GM23338 (cell line): Measurements from ENCODE around the gene FOXP1. TPM values are rescaled to one million over a fixed set of nuclear protein-coding genes. Genes with fewer than 3 reads are reported as not detected.

Source experiments
- ATAC-seq: fragments of 200-7000 bp; cut with Tn5 transposase; 3 replicates; pipeline ENCODE4 v1.9.1; 2020
- DNase-seq: peaks from one replicate; pipeline ENCODE4 v3.0.0-alpha.2; 2015; ENCODE audit warnings: low spot score
- H2AFZ ChIP-seq: fragments of 200-600 bp; sonication (generic); 2 replicates; pipeline ENCODE4 v1.8.0; 2016; ENCODE audit warnings: antibody characterized with exemption, mild to moderate bottlenecking, moderate library complexity
- H3F3A ChIP-seq: fragments of 200-600 bp; sonication (generic); replicated peaks from 2 replicates; pipeline ENCODE4 v1.8.0; 2017; ENCODE audit warnings: antibody characterized with exemption, mixed run types, low read depth
- H3K27ac ChIP-seq: fragments of 200-600 bp; sonication (generic); 2 replicates; pipeline ENCODE4 v1.6.1; 2016; ENCODE audit warnings: low read depth
- H3K27me3 ChIP-seq: fragments of 200-600 bp; sonication (generic); 2 replicates; pipeline ENCODE4 v1.8.0; 2016; ENCODE audit warnings: mild to moderate bottlenecking, mixed run types, moderate library complexity; ENCODE audit not compliant: insufficient read depth
- H3K36me3 ChIP-seq: fragments of 200-600 bp; sonication (generic); 2 replicates; pipeline ENCODE4 v1.8.0; 2016; ENCODE audit warnings: mild to moderate bottlenecking; ENCODE audit not compliant: insufficient read depth
- H3K4me1 ChIP-seq: fragments of 200-600 bp; sonication (generic); 2 replicates; pipeline ENCODE4 v1.8.0; 2016; ENCODE audit warnings: mild to moderate bottlenecking, moderate library complexity; ENCODE audit not compliant: insufficient read depth
- H3K4me2 ChIP-seq: fragments of 200-600 bp; sonication (generic); 2 replicates; pipeline ENCODE4 v1.7.1; 2017; ENCODE audit warnings: mixed run types
- H3K4me3 ChIP-seq: fragments of 200-600 bp; sonication (generic); 2 replicates; pipeline ENCODE4 v1.6.1; 2016; ENCODE audit warnings: mixed run types
- H3K79me2 ChIP-seq: fragments of 200-600 bp; sonication (generic); replicated peaks from 2 replicates; pipeline ENCODE4 v1.8.0; 2017; ENCODE audit warnings: mild to moderate bottlenecking; ENCODE audit not compliant: insufficient read depth
- H3K9me2 ChIP-seq: fragments of 200-600 bp; sonication (generic); 2 replicates; pipeline ENCODE4 v1.8.0; 2017; ENCODE audit not compliant: insufficient read depth
- H4K20me1 ChIP-seq: fragments of 200-600 bp; sonication (generic); replicated peaks from 2 replicates; pipeline ENCODE4 v1.8.0; 2017; ENCODE audit warnings: mild to moderate bottlenecking; ENCODE audit not compliant: insufficient read depth
- H3K27ac Mint-ChIP-seq: 2 replicates; pipeline ENCODE4 v1.8.0; 2020; ENCODE audit warnings: inconsistent platforms, mild to moderate bottlenecking, moderate library complexity, mixed read lengths
- H3K27me3 Mint-ChIP-seq: 3 replicates; pipeline ENCODE4 v1.8.0; 2022; ENCODE audit warnings: low read depth, mild to moderate bottlenecking, moderate library complexity, mixed read lengths, inconsistent platforms; ENCODE audit not compliant: insufficient read depth, poor library complexity
- H3K36me3 Mint-ChIP-seq: 3 replicates; pipeline ENCODE4 v1.8.0; 2021; ENCODE audit warnings: low read depth, mild to moderate bottlenecking, inconsistent platforms, moderate library complexity, mixed read lengths
- H3K4me1 Mint-ChIP-seq: 3 replicates; pipeline ENCODE4 v1.8.0; 2020; ENCODE audit warnings: mild to moderate bottlenecking, inconsistent platforms, mixed read lengths
- H3K4me3 Mint-ChIP-seq: 3 replicates; pipeline ENCODE4 v1.8.0; 2021; ENCODE audit warnings: moderate library complexity, mild to moderate bottlenecking, inconsistent platforms, mixed read lengths
- H3K9me3 Mint-ChIP-seq: 3 replicates; pipeline ENCODE4 v1.8.0; 2020; ENCODE audit warnings: moderate library complexity, mild to moderate bottlenecking, inconsistent platforms, mixed read lengths
- CREB1 ChIP-seq: fragments of 250-450 bp; sonication (Bioruptor Pico); IDR thresholded peaks from 2 replicates; pipeline ENCODE4 v1.5.0; 2020; ENCODE audit warnings: low read depth, mild to moderate bottlenecking, moderate library complexity
- EZH2 ChIP-seq: fragments of 200-600 bp; sonication (generic); IDR thresholded peaks from one replicate; pipeline ENCODE4 v1.8.0; 2017; ENCODE audit warnings: antibody characterized with exemption, mild to moderate bottlenecking, low read depth; ENCODE audit not compliant: unreplicated experiment
- EZH2phosphoT487 ChIP-seq: fragments of 200-600 bp; sonication (generic); IDR thresholded peaks from one replicate; pipeline ENCODE4 v1.8.1; 2018; ENCODE audit warnings: antibody characterized with exemption; ENCODE audit not compliant: unreplicated experiment
- JUNB ChIP-seq: IDR thresholded peaks from one replicate; pipeline ENCODE4 v1.6.1; 2016; ENCODE audit warnings: antibody characterized with exemption; ENCODE audit not compliant: unreplicated experiment
- NANOG ChIP-seq: IDR thresholded peaks from 2 replicates; pipeline ENCODE4 v1.6.1; 2016; ENCODE audit warnings: antibody characterized with exemption, borderline replicate concordance
- POLR2AphosphoS5 ChIP-seq: IDR thresholded peaks from 2 replicates; pipeline ENCODE4 v1.6.1; 2016; ENCODE audit warnings: antibody characterized with exemption, low read depth
- STAT1 ChIP-seq: IDR thresholded peaks from one replicate; pipeline ENCODE4 v1.6.1; 2016; ENCODE audit warnings: antibody characterized with exemption; ENCODE audit not compliant: unreplicated experiment
- ZNF114 ChIP-seq: fragments of 250-450 bp; sonication (Bioruptor Pico); IDR thresholded peaks from 2 replicates; pipeline ENCODE4 v1.5.0; 2020; ENCODE audit warnings: mild to moderate bottlenecking, moderate library complexity
- ZNF331 ChIP-seq: fragments of 250-450 bp; sonication (Bioruptor Pico); IDR thresholded peaks from 2 replicates; pipeline ENCODE4 v1.5.0; 2020; ENCODE audit warnings: low read depth, mild to moderate bottlenecking, moderate library complexity
- polyA plus RNA-seq: library from polyadenylated mRNA; unstranded; fragments of >200 nt; fragmentation: Nextera tagmentation; extraction: Ambion mirVana; gene quantifications from 2 replicates; pipeline ENCODE4 v1.2.1, GENCODE V29; 2016
- total RNA-seq: library from RNA; depleted of rRNA; stranded (reverse); fragments of >200 nt; shearing (Covaris generic); gene quantifications from 2 replicates; pipeline ENCODE4 v1.2.3, GENCODE V29; 2014
- TF ChIP-seq, protein P1 (sequence below): IDR thresholded peaks from 2 replicates; pipeline ENCODE4 v1.6.1; 2016; ENCODE audit warnings: antibody characterized with exemption
- TF ChIP-seq, protein P2 (sequence below), 2 experiments: fragments of 200-600 bp in 1 of 2; sonication (generic) in 1 of 2; conservative IDR thresholded peaks; 2 replicates each; pipeline versions ENCODE4 v1.5.1 to v1.6.1; 2016 to 2017; ENCODE audit warnings: antibody characterized with exemption in 2 of 2, low read depth in 2 of 2, mild to moderate bottlenecking in 2 of 2, moderate library complexity in 1 of 2
- TF ChIP-seq, protein P3 (sequence below): fragments of 250-450 bp; sonication (Bioruptor Pico); IDR thresholded peaks from 2 replicates; pipeline ENCODE4 v1.5.0; 2020; ENCODE audit warnings: mild to moderate bottlenecking, moderate library complexity
- TF ChIP-seq, protein P4 (sequence below): IDR thresholded peaks from one replicate; pipeline ENCODE4 v1.6.1; 2018; ENCODE audit warnings: antibody characterized with exemption; ENCODE audit not compliant: unreplicated experiment

Gene FOXP1
- total and polyA plus RNA-seq, 2 experiments from 2014 or later, result 32.9 to 35.5 TPM

DNA sequence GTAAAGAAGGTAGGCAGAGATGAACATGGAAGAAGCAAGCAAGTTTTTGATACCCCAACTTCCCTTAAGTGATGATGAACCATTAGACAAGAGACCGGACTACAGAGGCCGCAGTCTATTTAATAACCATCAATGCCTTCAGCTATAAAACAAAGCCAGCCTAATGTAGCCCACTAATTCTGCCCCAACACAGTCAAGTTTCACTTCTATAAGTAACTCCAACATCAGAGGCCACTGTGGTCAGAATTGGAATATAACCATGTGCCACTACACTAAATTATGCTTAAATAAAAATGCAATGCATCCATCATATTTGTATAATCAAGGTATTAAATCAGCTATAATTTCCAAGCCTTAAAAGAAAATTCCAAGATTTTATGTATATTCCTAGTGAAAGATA lies 234.7 kb downstream of the FOXP1 start (continued):
- TF ChIP-seq, protein P1, sequence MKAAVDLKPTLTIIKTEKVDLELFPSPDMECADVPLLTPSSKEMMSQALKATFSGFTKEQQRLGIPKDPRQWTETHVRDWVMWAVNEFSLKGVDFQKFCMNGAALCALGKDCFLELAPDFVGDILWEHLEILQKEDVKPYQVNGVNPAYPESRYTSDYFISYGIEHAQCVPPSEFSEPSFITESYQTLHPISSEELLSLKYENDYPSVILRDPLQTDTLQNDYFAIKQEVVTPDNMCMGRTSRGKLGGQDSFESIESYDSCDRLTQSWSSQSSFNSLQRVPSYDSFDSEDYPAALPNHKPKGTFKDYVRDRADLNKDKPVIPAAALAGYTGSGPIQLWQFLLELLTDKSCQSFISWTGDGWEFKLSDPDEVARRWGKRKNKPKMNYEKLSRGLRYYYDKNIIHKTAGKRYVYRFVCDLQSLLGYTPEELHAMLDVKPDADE, result no peak
- no peak for TF ChIP-seq STAT1

DNA sequence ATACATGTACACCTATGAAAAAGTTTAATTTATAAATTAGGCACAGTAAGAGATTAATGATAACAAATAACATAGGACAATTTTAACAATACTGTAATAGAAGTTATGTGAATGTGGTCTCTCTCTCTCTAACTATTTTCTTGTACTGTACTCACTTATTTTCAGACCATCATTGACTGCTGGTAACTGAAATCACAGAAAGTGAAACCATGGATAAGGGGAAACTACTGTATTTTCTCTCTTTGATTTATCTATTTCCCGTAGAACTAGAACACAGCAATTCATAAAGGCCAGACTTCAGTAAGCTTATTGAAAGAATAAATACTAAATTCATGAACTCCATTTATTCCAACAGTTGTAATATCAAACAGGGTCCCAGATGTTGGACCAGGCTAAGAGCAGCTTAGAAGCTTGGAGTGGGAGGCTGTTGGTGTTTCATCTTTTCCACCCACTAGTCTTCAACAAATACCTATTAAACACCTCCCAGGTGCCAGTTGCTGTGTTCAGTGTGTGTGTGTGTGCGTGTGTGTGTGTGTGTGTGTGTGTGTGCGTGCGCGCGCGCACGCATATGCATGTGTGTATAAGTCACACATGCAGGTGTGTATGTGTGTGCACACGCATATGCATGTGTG lies 235.4 kb downstream of the FOXP1 start:
- Histone ChIP-seq H3K4me3 (no peak overlapping the region), H3K79me2 (no peaks in the 10 kb centered on the region), H4K20me1 (no peaks in the 10 kb centered on the region), H3K27ac (no peak overlapping the region), H3K36me3 (no peaks in the 10 kb centered on the region), H3F3A (no peaks in the 10 kb centered on the region), H3K27me3 (no peaks in the 10 kb centered on the region), H3K4me1 (no peaks in the 10 kb centered on the region), H2AFZ (no peak overlapping the region), H3K4me2 (no peak overlapping the region), H3K9me2 (no peaks in the 10 kb centered on the region)
- H3K27me3 Mint-ChIP-seq, result peaks cover 3% of the 10 kb centered on the region
- ATAC-seq (no peak), DNase-seq (no peak)
- no peak overlapping the region for H3K4me3 Mint-ChIP-seq
- no peaks in the 10 kb centered on the region for H3K4me1 Mint-ChIP-seq
- H3K27ac Mint-ChIP-seq, result no peak overlapping the region
- H3K9me3 Mint-ChIP-seq, result no peaks in the 10 kb centered on the region
- H3K36me3 Mint-ChIP-seq, result no peaks in the 10 kb centered on the region
- TF ChIP-seq STAT1 (no peak), ZNF114 (CRISPR knock-in tag) (no peak), JUNB (no peak), ZNF331 (CRISPR knock-in tag) (no peak), NANOG (no peak), EZH2phosphoT487 (no peak), POLR2AphosphoS5 (no peak), EZH2 (no peak), CREB1 (CRISPR knock-in tag) (no peak)
- TF ChIP-seq, protein P2, sequence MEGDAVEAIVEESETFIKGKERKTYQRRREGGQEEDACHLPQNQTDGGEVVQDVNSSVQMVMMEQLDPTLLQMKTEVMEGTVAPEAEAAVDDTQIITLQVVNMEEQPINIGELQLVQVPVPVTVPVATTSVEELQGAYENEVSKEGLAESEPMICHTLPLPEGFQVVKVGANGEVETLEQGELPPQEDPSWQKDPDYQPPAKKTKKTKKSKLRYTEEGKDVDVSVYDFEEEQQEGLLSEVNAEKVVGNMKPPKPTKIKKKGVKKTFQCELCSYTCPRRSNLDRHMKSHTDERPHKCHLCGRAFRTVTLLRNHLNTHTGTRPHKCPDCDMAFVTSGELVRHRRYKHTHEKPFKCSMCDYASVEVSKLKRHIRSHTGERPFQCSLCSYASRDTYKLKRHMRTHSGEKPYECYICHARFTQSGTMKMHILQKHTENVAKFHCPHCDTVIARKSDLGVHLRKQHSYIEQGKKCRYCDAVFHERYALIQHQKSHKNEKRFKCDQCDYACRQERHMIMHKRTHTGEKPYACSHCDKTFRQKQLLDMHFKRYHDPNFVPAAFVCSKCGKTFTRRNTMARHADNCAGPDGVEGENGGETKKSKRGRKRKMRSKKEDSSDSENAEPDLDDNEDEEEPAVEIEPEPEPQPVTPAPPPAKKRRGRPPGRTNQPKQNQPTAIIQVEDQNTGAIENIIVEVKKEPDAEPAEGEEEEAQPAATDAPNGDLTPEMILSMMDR (conservative IDR thresholded peaks at IDR 0.05; ENCODE audit: low read depth in 2 of 2), result no peak
- TF ChIP-seq, protein P3, sequence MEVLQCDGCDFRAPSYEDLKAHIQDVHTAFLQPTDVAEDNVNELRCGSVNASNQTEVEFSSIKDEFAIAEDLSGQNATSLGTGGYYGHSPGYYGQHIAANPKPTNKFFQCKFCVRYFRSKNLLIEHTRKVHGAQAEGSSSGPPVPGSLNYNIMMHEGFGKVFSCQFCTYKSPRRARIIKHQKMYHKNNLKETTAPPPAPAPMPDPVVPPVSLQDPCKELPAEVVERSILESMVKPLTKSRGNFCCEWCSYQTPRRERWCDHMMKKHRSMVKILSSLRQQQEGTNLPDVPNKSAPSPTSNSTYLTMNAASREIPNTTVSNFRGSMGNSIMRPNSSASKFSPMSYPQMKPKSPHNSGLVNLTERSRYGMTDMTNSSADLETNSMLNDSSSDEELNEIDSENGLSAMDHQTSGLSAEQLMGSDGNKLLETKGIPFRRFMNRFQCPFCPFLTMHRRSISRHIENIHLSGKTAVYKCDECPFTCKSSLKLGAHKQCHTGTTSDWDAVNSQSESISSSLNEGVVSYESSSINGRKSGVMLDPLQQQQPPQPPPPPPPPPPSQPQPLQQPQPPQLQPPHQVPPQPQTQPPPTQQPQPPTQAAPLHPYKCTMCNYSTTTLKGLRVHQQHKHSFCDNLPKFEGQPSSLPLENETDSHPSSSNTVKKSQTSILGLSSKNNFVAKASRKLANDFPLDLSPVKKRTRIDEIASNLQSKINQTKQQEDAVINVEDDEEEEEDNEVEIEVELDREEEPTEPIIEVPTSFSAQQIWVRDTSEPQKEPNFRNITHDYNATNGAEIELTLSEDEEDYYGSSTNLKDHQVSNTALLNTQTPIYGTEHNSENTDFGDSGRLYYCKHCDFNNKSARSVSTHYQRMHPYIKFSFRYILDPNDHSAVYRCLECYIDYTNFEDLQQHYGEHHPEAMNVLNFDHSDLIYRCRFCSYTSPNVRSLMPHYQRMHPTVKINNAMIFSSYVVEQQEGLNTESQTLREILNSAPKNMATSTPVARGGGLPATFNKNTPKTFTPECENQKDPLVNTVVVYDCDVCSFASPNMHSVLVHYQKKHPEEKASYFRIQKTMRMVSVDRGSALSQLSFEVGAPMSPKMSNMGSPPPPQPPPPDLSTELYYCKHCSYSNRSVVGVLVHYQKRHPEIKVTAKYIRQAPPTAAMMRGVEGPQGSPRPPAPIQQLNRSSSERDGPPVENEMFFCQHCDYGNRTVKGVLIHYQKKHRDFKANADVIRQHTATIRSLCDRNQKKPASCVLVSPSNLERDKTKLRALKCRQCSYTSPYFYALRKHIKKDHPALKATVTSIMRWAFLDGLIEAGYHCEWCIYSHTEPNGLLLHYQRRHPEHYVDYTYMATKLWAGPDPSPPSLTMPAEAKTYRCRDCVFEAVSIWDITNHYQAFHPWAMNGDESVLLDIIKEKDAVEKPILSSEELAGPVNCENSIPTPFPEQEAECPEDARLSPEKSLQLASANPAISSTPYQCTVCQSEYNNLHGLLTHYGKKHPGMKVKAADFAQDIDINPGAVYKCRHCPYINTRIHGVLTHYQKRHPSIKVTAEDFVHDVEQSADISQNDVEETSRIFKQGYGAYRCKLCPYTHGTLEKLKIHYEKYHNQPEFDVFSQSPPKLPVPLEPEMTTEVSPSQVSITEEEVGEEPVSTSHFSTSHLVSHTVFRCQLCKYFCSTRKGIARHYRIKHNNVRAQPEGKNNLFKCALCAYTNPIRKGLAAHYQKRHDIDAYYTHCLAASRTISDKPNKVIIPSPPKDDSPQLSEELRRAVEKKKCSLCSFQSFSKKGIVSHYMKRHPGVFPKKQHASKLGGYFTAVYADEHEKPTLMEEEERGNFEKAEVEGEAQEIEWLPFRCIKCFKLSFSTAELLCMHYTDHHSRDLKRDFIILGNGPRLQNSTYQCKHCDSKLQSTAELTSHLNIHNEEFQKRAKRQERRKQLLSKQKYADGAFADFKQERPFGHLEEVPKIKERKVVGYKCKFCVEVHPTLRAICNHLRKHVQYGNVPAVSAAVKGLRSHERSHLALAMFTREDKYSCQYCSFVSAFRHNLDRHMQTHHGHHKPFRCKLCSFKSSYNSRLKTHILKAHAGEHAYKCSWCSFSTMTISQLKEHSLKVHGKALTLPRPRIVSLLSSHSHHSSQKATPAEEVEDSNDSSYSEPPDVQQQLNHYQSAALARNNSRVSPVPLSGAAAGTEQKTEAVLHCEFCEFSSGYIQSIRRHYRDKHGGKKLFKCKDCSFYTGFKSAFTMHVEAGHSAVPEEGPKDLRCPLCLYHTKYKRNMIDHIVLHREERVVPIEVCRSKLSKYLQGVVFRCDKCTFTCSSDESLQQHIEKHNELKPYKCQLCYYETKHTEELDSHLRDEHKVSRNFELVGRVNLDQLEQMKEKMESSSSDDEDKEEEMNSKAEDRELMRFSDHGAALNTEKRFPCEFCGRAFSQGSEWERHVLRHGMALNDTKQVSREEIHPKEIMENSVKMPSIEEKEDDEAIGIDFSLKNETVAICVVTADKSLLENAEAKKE (CRISPR knock-in tag), result no peak
- TF ChIP-seq, protein P4, sequence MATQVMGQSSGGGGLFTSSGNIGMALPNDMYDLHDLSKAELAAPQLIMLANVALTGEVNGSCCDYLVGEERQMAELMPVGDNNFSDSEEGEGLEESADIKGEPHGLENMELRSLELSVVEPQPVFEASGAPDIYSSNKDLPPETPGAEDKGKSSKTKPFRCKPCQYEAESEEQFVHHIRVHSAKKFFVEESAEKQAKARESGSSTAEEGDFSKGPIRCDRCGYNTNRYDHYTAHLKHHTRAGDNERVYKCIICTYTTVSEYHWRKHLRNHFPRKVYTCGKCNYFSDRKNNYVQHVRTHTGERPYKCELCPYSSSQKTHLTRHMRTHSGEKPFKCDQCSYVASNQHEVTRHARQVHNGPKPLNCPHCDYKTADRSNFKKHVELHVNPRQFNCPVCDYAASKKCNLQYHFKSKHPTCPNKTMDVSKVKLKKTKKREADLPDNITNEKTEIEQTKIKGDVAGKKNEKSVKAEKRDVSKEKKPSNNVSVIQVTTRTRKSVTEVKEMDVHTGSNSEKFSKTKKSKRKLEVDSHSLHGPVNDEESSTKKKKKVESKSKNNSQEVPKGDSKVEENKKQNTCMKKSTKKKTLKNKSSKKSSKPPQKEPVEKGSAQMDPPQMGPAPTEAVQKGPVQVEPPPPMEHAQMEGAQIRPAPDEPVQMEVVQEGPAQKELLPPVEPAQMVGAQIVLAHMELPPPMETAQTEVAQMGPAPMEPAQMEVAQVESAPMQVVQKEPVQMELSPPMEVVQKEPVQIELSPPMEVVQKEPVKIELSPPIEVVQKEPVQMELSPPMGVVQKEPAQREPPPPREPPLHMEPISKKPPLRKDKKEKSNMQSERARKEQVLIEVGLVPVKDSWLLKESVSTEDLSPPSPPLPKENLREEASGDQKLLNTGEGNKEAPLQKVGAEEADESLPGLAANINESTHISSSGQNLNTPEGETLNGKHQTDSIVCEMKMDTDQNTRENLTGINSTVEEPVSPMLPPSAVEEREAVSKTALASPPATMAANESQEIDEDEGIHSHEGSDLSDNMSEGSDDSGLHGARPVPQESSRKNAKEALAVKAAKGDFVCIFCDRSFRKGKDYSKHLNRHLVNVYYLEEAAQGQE, result no peak
